GM21529 (cell line): ENCODE measurements around the gene TVP23C.
"Not testable (repeated sequence)": the region's sequence is repeated elsewhere in the genome, so short reads cannot be mapped to it uniquely, and the experiment has no call there.

ENCODE experiments used
- ATAC-seq: cut with Tn5 transposase; IDR thresholded peaks from one replicate; pipeline ENCODE4 v1.9.1; 2021; ENCODE audit not compliant: unreplicated experiment

TVP23C gene

GRCh38 chr17:15563375-15563857, at the start of gene TVP23C:
TSS of gene TVP23C (minus strand) at chr17:15563483. CDS start at chr17:15563448, 35 bp downstream.
- peak; percentile 84 for ATAC-seq

DNA sequence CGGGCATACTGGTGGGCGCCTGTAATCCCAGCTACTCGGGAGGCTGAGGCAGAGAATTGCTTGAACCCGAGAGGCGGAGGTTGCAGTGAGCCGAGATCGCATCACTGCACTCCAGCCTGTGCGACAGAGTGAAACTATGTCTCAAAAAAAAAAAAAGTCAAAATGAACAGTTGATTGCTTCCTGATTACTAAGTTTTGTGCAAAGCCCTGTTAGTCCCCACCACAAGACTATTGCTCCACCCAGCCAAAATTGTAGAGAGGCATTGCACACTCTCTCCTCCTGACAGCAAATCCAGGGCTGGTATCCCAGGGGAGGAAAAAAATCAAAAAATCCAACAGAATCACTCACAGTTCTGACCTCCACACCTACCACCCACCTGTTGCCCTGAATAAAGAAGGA, 29.7 kb upstream of the TVP23C start:
- not testable (repeated sequence) for ATAC-seq

- ATAC-seq, result not testable (repeated sequence)
Measured at GRCh38 chr17:15591986-15592385, 28.7 kb upstream of the TVP23C start.

DNA sequence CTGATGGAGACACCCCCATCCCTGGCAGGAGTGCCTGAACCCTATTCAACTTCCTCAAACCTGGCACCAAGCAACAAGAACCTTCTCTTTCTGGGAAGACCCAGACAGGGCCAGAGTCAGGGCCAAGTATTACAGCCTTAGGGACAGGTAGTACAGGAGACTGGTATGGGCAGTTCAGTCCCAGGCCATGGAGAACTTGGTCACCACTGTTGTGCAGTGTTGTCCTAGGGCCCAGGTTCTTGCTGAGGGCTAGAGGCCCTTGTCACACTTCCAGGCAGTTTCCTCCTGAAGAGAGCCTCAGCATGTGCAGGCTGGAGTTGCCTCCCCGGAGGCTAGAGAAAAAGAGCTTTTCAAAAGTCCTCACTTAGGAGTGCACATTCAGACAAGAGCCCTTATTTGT, 27.6 kb upstream of the TVP23C start:
- ATAC-seq, result not testable (repeated sequence)

GRCh38 chr17:15589544-15590536, 26.6 kb upstream of the TVP23C start:
- ATAC-seq, result peak; percentile 57

DNA sequence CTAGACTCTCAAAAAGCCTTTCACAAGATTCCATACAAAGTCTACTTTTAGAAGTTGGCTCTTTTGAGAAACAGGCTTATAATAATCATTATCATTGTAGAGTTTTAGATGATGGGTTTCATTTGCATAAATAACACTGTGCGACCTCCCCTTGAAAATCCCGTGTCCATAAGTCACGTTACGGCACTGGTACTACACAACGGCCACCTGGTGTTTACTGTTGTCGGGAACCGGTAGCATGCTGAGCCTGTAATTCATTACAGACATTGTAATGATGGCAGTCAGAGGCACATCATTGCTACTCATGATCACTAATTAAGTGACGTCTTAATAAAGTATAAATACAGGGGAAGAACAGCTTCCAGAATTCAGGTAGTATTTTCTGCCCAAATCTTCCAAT, 24.7 kb upstream of the TVP23C start:
- not testable (repeated sequence) for ATAC-seq

DNA sequence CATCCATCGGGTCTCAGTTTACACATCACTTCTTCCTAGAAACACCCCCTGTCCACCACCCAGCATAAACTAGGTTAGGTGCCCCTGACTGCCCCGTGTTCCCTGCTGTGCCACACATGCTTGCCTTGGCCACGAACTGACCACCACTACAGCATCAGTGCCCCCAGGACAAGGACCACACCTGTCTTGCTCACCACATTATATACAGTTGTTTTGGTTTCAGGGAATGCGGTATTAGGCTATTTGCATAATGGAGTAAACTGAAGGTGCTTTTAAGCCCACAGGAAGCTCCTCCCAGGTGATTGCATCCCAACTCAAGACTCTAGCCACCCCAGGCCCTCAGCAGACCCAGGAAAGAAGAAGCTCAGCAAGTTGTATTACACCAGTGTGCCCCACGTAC, 20.0 kb upstream of the TVP23C start:
- not testable (repeated sequence) for ATAC-seq

GRCh38 chr17:15581462-15581861, 18.2 kb upstream of the TVP23C start:
- not testable (repeated sequence) for ATAC-seq

DNA sequence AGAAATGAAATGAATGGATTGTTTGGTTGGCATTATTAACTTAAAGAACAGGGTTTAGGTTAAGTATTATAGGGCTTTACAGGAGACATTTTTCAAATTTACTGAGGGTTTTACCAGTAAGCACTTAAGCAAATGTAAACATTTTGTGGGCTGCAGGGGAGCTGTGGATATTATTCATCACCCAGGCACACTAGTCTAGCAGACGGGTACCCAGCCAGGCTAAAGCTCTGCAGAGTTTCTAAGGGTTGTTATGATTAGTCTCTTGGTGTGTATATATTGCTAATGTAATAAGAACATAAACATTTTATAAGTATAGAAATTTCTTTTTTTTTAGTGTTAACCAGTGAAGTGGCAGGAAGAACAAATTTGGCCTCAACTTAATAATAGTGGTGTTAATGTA, 13.6 kb upstream of the TVP23C start:
- not testable (repeated sequence) for ATAC-seq

- ATAC-seq, result not testable (repeated sequence)
Measured at GRCh38 chr17:15574660-15575059, 11.4 kb upstream of the TVP23C start.

- ATAC-seq, result not testable (repeated sequence)
Measured at GRCh38 chr17:15573870-15574269, 10.6 kb upstream of the TVP23C start.

- ATAC-seq, result peak; percentile 40
Measured at GRCh38 chr17:15562613-15563374, 489 bp downstream of the TVP23C start.

DNA sequence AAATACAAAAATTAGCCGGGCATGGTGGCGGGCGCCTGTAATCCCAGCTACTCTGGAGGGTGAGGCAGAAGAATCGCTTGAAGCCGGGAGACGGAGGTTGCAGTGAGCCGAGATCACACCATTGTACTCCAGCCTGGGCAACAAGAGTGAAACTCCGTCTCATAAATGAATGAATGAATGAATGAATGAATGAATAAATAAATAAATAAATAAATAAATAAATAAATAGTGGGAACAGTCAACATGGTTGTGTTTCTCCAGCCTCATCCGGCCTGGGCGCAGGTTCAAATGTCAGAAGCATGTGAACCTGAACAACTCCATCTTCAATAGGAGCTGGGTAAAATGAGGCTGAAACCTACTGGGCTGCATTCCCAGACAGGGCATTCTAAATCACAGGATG, 1.8 kb downstream of the TVP23C start:
- not testable (repeated sequence) for ATAC-seq

GRCh38 chr17:15558403-15559105, 4.7 kb downstream of the TVP23C start:
- ATAC-seq, result not testable (repeated sequence)

DNA sequence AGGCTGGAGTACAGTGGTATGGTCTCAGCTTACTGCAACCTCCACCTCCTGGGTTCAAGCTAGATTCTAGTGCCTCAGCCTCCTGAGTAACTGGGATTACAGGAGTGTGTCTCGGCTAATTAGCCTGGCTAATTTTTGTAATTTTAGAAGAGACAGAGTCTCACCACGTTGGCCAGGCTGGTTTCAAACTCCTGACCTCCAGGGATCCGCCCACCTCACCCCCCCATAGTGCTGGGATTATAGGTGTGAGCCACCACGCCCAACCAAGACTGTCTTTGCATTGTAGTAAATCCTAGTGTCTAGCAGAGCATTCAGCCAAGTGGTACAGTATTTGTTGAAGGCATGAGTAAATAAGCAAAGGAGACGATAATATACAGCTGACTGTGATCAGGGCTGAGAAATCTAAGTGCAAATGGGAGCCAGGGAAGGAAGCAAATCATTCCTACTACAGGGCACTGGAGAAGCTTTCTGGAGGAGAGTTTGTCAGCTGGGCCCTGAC, 5.9 kb downstream of the TVP23C start:
- not testable (repeated sequence) for ATAC-seq

DNA sequence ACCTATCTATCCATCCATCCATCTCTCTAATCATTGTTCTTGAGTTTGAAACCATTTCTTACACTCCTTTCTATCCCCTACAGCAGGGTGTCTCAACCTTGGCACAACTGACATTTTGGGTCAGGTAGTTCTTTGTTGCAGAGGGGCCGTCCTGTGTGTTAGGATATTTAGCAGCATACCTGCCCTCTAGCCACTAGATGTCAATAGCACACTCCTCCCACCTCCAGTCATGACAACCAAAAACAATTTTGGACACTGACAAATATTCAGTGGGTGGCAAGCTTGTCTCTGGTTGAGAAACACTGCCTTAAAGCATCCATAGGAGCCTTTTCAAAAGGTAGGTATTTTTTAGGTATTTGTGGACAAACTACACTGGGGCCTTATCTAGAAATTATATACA, 10.4 kb downstream of the TVP23C start:
- ATAC-seq, result not testable (repeated sequence)

- ATAC-seq, result not testable (repeated sequence)
Measured at GRCh38 chr17:15549552-15549951, 13.7 kb downstream of the TVP23C start.

GRCh38 chr17:15546604-15547003, 16.7 kb downstream of the TVP23C start:
- not testable (repeated sequence) for ATAC-seq

DNA sequence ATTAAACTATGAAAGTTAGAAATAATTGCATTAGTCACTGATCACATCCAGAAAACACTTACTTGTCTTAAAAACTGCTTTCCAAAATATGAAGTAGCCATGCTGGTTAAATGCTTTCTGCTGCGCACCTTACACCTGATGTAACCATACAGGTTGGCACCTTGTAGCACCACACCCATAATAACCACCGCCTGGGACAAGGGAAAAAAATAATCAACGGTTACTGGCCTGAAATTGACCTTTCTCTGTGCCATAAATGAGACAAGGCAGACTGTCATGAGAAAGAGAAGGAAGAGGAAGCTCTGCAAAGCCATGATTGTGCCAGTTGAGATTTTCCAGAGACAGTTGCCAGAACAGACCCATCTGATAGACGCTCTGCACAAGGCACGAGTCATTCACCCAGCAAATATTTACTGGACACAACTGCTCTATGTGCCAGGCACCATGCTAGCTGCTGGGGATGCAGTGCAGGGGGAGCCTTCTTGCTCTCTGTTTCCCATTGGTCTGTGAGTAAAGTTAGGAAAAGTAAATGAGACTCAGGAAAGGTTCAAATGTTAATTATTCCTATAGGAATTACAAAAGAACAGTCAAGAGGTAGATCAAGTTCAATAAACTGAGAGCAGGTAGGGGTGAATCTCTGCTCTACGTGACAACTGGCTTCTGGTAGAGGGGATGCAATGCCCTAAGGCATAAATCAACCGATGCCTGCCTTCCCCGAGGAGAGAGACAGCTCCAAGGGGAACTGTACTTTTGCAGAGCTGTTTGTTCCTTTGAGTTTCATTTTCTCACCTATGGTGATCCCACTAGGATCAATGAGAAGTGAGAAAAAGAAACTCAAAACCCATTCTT, 22.7 kb downstream of the TVP23C start:
- ATAC-seq, result not testable (repeated sequence)

- ATAC-seq, result not testable (repeated sequence)
Measured at GRCh38 chr17:15533122-15533521, 30.2 kb downstream of the TVP23C start.
